GM18498 (cell line): ENCODE measurements around the gene PPP2CA.
"Not testable (repeated sequence)": the region's sequence is repeated elsewhere in the genome, so short reads cannot be mapped to it uniquely, and the experiment has no call there.

Experiments used
- ATAC-seq: cut with Tn5 transposase; IDR thresholded peaks from one replicate; pipeline ENCODE4 v1.9.1; 2021; ENCODE audit warnings: mild to moderate bottlenecking, moderate library complexity; ENCODE audit not compliant: unreplicated experiment

The PPP2CA gene

DNA sequence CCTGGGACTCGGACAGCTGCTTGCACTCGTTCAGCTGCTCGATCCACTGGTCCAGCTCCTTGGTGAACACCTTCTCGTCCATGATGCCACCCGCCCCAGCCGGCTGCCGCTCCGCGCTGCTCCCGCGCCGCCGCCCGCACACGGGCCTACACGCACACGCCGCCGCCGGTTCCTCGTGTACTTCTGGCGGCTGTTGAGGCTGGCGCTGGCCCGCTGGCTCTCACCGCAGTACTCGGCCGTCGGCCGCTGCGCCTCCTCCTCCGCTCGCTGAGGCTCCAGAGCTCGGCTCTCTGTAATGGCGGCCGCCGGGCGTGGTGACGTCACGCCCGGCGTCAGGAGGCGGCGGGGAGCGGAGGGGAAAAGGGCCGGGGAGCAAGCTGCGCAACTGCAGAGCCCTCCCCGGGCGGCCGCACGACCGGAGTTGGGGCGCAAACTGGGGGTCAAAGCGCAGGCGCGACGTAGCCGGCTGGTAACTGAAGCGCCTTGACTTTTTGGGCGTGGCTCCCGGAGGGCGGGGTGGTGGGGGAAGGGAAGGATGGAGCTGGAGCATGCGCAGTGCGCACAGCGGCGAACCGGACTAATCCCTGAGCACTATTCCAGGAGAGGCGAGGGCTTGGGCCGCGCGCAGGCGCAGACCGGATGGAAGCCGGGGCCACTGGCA is at the start of gene PPP2CA:
TSS of gene PPP2CA (minus strand) at position 294 of the 661 bp plus-strand sequence. CDS start at position 82, 212 bp downstream.
- ATAC-seq, result peak; percentile 88

DNA sequence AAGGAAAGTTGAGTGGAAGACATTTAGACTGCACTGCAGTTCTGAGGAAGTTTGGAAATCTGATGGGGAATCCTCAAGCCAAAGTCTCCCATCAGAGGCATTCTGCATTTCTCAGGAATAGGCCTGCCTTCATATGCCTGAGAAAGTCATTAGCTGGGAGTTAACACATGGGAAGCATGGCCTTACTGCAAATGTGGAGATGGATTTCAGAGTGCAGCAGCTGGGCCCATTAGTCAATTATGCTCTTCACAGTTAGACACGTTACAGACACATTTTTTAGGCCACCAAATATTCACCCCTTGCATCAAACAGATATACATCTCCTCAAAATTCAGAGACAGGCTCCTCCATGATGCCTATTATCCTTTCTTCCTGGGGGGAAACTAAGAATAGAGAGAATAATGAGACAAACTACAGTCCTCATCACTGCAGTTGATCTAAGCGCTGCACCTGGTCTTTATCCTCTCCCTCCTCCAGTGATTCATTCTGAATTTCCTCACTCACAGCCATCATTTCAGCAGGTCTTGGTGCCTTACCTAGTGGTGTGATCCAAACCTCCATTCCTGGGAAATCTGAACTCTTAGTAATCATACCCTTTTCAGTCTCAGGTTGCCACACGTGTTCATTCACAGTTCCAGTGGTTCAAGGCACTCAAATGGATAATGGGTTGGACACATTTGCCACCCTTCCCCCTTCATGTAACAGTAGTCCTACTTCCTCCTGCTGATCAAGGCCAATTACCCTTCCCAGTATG is 47.9 kb upstream of the PPP2CA start:
- ATAC-seq, result no peak

DNA sequence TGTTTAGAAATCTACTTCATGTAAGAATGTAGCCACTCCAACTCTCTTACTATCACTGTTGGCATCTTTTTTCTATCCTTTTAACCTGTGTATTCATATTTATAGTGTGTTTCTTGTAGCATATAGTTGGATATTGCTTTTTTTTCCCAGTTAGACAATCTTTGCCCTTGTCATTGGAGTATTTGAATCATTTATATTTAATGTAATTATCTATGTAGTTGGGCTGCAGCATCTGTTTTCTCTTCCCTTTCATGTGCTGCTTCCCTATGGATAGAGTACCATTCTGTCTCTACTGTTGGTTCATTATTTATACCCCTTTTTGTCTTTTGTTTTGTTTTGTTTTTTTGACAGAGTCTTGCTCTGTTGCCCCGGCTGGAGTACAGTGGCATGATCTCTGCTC is 45.2 kb upstream of the PPP2CA start:
- no peak for ATAC-seq

DNA sequence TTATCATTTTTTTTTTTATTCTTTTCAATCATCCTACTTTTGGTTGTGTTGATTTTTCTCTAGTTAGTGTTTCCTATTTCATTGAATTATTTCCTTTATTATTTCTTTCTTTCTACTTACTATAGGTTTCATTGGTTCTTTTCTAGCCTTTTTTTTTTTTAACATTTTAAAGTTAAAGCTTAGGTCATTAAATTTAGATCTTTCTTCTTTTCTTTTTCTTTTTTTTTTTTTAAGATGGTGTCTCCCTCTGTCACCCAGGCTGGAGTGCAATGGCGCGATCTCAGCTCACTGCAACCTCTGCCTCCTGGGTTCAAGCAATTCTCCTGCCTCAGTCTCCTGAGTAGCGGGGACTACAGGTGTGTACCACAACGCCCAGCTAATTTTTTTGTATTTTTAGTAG is 43.0 kb upstream of the PPP2CA start:
- no peak for ATAC-seq

DNA sequence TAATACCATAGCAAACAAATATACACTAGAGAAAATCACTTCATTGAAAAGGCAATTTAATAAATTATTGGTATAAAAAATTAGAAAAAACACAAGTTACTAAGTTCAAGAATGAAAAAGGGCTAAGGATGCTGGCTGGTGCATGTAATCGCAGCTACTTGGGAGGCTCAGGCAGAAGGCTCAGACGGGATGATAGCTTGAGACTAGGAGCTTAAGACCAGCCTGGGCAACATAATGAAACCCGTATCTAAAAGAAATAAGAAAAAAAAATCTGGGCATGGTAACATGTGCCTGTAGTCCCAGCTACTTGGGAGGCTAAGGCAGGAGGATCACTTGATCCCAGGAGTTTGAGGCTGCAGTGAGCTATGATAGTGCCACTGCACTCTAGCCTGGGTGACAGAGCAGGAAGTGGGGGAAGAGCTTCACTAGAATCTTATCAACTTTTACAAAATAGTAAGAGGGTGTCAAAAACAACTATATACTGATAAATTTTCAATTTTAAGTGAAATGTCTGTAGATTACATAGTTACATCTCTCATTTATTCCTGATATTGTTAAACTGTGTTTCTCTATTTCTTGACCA is 42.2 kb upstream of the PPP2CA start:
- ATAC-seq, result no peak

DNA sequence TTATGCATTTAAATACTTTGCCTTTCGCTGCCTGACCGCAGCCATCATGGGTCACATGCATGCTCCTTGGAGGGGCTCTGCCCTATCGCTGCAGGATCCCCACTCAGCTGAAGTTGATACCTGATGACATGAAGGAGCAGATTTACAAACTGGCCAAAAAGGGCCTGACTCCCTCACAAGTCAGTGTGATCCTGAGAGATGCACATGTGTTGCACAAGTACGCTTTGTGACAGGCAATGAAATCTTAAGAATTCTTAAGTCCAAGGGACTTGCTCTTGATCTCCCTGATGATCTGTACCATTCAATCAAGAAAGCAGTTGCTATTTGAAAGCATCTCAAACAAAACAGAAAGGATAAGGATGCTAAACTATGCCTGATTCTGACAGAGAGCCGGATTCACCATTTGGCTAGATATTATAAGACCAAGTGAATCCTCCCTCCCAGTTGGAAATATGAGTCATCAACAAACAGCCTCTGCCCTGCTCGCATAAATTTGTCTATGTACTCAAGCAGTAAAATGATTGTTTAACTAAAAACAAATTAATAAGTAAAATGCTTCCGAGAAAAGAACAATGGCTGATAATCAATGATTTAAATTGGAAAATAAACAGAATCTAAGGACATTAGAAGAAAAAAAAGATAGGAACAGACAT is 41.6 kb upstream of the PPP2CA start:
- no peak for ATAC-seq

DNA sequence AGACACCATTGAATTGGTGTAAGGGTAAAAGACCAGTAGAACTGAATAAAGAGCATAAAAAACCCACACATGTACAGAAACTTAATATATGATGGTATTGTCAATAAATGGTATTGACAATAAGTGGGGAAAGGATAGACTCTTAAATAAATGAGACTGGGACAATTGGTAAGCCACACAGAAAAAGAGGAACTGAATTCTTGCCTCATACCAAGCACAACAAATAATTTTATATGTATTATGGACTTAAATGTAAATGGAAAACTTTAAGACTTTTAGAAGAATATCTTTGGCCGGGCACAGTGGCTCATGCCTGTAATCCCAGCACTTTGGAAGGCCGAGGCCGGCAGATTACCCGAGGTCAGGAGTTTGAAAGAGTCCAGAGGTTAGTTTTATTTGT is 37.9 kb upstream of the PPP2CA start:
- no peak for ATAC-seq

DNA sequence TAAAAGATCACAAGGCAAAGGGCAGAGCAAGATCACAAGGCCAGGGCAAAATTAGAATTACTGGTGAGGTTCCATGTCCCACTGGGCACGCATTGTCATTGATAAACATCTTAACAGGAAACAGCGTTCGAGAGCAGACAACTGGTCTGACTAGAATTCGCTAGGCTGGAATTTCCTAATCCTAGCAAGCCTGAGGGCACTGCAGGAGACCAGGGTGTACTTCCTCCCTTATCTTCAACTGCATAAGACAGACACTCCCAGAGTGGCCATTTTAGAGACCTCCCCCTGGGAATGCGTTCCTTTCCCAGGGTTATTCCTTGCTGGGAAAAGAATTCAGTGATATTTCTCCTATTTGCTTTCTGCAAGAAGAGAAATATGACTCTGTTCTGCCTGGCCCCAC is 36.8 kb upstream of the PPP2CA start:
- not testable (repeated sequence) for ATAC-seq

DNA sequence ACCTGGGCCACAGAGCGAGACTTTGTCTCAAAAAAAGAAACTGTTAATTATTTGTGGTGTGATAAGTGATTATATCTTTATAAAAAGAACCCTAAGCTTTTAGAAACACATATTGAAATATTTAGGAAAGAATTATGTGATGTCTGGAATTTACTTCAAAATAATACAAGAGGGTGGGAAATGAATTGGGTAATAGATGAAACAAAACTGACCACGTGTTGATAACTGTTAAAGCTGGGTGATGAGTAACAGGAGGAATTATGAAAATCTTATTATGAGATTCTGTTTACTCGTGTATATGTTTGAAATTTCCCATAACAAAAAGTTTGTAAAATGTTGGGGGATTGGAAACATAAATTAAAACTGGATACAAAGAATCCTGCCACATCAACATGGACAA is 33.0 kb upstream of the PPP2CA start:
- ATAC-seq, result no peak

DNA sequence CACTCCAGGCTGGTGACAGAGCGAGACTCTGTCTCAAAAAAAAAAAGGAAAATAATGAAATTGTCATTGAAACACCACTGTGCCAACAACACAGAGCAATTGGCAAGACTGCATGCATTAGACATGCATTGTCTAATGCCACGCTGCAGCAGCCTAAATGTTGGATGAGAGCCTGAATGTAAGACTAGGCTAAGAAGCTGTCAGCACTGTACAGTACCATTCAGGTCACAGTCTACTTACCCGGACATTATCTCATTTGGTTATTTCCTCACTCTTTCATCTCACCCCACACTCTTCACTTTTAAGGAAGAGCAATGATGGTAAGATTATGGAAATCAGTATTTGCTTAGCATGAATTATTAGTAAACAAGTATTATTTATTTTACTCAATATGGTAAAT is 31.3 kb upstream of the PPP2CA start:
- no peak for ATAC-seq

DNA sequence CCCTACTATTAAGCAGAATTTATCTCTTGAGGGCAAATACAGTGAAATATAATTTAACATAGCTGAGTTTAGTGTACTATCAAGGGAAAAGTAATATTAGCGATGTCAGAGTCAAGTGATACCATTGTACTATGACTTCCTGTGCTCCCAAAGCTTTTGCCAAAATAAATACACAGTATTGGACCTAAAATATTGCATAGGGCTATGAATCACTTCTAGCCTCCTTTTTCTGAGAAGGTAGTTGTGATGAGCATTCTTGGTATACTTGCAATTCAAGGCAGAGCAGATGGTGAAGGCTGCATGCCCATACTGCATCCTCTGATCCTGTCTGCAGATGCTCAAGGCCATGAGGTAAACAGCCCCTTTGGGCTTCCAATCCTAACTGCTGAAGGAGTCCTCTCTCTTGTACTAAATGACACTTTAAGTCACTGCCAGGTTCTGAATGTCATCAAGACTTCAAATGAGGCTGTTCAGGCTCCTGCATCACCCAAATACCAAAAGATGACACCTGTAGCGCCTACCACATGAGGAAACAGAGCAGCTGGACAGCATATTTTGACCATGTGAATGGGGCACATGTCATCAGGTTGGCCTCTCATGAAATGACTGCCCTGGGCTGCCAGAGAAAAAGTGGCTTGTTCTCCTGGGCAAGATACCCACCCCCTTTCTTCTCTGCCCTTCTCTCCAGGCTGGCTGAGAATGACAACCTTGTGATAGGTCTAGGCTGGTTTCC is 29.7 kb upstream of the PPP2CA start:
- ATAC-seq, result no peak

DNA sequence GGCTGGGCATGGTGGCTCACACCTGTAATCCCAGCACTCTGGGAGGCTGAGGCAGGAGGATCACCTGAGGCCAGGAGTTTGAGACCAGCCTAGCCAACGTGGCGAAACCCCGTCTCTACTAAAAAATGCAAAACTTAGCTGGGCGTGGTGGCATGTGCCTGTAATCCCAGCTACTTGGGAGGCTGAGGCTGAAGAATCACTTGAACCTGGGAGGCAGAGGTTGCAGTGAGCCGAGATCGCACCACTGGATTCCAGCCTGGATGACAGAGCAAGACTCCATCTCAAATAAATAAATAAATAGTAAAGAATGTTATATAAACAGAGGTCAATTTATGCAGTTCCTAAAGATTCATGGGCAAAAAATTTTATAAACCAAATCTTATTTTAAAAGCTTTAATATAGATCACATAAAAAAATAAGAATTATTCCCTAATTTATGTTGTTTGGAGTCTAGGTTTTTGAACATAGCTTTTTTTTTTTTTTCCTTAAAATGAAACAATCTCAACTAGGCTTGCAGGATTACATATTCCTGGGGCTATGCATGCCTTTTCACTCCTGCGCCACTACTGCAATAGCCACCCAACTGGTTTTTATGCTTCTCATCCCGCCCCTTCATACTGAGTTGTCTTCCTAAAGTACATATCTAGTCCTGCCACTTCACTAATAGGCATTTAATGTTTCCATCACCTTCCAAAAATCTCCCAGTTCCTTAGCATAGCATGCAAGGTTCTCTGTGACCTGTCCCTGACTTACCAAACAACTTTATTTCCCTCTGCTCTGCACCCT is 27.7 kb upstream of the PPP2CA start:
- ATAC-seq, result not testable (repeated sequence)

DNA sequence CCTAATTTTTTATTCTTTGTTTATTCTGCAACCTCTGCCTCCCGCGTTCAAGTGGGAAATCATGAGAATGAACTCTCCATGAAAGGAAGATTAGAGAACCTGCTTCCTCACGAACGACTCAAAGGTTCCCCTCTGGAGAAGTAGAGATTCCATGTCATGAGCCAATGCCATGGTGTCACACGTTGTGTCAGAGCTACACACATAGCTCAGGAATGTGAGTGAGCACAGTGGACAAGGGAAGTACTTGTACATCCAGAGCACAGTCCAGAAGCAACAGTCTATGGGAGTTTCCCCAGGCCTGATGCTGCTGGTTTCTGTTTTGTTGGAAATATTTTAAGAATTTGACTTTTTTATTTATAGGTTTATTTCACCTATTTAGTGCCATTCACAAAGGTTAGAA is 26.8 kb upstream of the PPP2CA start:
- ATAC-seq, result no peak

DNA sequence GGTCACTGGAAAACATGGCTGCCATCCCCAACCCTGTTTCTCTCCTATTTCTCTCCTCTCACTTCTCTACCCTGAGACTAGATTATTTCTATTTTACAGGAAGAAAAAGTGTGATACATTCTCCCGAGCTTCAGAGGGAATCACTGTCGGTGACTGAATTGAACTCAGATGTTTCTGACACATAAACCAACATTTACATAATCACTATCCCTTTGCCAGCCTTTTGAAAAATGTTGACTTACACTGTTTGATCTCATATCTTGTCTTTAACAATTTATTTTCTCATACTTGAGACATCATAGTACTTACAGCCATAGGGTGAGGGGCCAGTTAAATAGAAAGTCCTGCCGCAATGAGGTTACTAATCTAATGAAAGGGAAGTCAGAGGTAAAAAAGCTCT is 25.1 kb upstream of the PPP2CA start:
- ATAC-seq, result no peak

DNA sequence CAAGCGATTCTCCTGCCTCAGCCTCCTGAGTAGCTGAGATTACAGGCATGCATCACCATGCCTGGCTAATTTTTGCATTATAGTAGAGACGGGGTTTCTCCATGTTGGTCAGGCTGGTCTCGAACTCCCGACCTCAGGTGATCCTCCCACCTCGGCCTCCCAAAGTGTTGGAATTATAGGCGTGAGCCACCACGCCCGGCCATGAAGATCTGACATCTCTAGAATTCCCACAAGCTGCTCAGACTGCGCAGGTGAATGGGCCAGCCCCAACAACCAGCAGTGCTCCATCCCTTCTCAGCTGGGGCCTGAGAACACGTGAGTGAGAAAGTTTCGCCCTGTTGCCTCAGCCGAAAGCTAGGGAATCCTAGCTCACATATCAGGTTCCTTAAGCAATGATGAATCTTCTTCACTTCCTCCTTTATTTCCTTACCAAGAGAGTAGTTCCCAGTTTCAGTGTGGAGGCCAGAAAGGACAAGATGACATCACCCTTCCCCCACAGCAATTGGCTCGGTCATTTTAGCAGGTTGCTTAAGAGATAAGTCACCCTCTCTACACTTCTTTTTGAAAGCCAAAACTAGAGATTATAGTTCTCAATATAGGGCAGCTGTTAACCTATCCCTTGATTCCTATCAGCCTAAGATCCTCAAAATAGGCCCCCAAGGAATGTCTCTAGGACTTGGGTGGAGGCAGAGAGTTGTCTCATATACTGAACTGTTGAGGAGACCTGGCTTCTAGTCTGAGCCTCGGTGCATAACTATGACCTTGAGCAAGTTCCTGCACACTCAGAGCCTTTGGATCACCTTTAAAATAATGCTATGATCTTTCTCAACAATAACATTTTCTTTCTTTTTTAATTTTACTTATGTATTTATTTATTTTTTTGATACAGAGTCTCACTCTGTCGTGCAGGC is 23.9 kb upstream of the PPP2CA start:
- no peak for ATAC-seq

DNA sequence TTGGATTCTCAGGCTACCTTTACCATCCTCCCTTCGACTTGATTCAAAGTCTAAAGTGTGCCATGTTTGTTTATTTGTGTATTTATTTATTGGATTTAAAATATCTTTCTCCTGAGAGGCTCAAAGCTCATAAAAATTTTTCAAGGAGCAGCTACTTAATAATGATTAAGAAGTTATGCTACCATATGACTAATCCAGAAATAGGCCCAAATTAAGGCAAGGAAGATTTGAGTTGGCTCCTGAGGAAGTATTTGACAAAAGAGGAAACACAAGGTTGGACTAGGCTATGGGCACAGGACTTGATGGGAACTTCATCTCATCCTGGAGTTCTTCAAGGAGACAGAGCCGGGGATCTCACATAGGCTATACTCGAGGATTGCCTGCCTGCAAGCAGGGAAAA is 22.4 kb upstream of the PPP2CA start:
- no peak for ATAC-seq

DNA sequence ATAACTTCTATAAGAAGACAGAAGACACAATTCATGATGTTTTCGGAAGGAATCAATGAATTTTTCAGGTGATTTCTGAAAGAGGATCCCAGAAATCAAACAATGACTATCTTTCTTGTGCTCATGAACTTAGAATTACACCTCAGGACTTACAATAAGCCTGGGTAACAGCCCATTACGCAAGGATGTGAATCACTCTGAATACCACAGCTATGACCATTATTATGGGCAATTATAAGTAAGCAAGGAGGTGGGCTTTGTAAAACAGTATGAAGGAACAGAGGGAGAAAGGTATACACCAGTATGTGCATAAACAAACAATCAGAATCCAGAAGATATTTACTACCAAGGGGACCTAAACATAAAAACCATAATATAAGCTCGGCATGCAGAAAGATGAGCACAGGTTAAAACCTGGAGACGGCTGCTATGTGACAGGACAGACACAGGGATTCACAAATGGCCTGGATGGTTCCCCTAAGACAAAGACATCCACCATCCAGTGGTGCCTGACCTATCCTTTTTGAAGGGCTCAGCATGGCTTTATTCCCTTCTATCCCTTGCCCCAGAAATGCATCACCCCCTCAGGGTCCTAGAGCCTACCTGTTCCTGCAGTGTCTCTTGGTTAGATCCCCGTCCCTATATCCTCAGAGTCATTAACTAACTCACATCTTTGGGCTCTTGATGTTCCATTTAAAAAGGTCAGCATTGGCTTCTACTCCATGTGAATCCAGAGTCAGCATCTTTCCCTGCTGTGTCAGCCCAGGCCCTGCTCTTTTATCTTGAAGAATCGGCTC is 21.8 kb upstream of the PPP2CA start:
- no peak for ATAC-seq

DNA sequence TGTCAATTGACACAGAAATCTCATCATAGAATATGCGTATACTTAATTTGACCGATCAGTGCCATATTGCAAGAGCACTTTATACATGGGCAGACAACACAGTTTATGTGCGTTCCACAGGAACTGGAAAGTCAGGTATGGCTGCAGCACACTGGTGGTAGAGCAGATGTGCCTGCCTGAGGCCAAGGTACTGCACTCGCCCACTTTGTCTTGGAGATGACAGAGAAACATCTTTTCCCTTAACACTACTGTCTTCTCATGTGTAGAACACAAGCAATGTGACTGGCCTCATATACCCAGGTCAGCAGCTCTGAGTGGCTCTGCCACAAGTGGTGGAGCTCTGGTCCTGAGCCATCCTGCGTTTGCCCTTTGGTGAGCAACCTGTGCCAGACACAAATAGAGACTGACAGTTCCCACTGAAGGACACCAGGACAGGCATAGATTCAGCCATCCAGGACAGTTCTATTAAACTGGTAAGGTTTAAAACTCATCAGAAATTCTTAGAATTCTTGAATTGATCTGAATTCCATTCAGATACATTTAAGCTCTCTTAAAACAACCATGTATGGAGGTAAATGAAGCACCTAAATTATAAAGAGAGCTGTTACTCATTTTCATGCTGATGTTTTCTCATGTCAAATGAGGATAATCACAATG is 21.0 kb upstream of the PPP2CA start:
- ATAC-seq, result no peak
